HG03103 (cell line): ENCODE results near the gene LRRC46.

Experiments used
- ATAC-seq: cut with Tn5 transposase; IDR thresholded peaks from one replicate; pipeline ENCODE4 v1.9.1; 2021; ENCODE audit warnings: low read depth; ENCODE audit not compliant: unreplicated experiment

Gene LRRC46

GRCh38 chr17:47829870-47830269 lies 1.6 kb upstream of the LRRC46 start:
- ATAC-seq = no peak

- no peak for ATAC-seq
These were observed 971 bp upstream of the LRRC46 start for GRCh38 chr17:47830396-47831002.

GRCh38 chr17:47831934-47832327 lies 461 bp downstream of the LRRC46 start:
- no peak for ATAC-seq

- no peak for ATAC-seq
These were observed 3.3 kb downstream of the LRRC46 start for GRCh38 chr17:47834756-47835155.

GRCh38 chr17:47836601-47837000 lies 5.1 kb downstream of the LRRC46 start:
- no peak for ATAC-seq

GRCh38 chr17:47837401-47838039 lies 6.0 kb downstream of the LRRC46 start:
- ATAC-seq = no peak

GRCh38 chr17:47838636-47839035 lies 7.2 kb downstream of the LRRC46 start:
- ATAC-seq = no peak

- no peak for ATAC-seq
These were observed 7.6 kb downstream of the LRRC46 start for GRCh38 chr17:47839071-47839470.

- no peak for ATAC-seq
These were observed 8.7 kb downstream of the LRRC46 start for GRCh38 chr17:47840001-47840741.

- ATAC-seq = peak; percentile 70
These were observed 9.4 kb downstream of the LRRC46 start, which contains the start of gene SCRN2 for GRCh38 chr17:47840742-47841487. SCRN2 (minus strand) TSS chr17:47841273; CDS start chr17:47840843, 430 bp downstream.

- ATAC-seq = no peak
These were observed 10.2 kb downstream of the LRRC46 start for GRCh38 chr17:47841488-47842291.

- no peak for ATAC-seq
These were observed 11.9 kb downstream of the LRRC46 start for GRCh38 chr17:47843391-47843730.

- no peak for ATAC-seq
These were observed 12.8 kb downstream of the LRRC46 start for GRCh38 chr17:47844227-47844626.

- no peak for ATAC-seq
These were observed 13.6 kb downstream of the LRRC46 start for GRCh38 chr17:47844814-47845715.

- no peak for ATAC-seq
These were observed 14.2 kb downstream of the LRRC46 start for GRCh38 chr17:47845716-47846075.

- no peak for ATAC-seq
These were observed 15.4 kb downstream of the LRRC46 start for GRCh38 chr17:47846716-47847340.

- ATAC-seq = no peak
These were observed 16.1 kb downstream of the LRRC46 start for GRCh38 chr17:47847341-47848197.

- ATAC-seq = no peak
These were observed 16.7 kb downstream of the LRRC46 start for GRCh38 chr17:47848198-47848513.
